ENCODE results near the gene FKBP2. TPM values are rescaled to one million over a fixed set of nuclear protein-coding genes. Genes with fewer than 3 reads are reported as not detected.
A peak's percentile ranks its signal among the peaks of the same experiment; 100 is the strongest.
"Not testable (repeated sequence)": the region's sequence is repeated elsewhere in the genome, so short reads cannot be mapped to it uniquely, and the experiment has no call there.

The FKBP2 gene
- polyA plus RNA-seq, 1 donor, result 79.3 TPM

DNA sequence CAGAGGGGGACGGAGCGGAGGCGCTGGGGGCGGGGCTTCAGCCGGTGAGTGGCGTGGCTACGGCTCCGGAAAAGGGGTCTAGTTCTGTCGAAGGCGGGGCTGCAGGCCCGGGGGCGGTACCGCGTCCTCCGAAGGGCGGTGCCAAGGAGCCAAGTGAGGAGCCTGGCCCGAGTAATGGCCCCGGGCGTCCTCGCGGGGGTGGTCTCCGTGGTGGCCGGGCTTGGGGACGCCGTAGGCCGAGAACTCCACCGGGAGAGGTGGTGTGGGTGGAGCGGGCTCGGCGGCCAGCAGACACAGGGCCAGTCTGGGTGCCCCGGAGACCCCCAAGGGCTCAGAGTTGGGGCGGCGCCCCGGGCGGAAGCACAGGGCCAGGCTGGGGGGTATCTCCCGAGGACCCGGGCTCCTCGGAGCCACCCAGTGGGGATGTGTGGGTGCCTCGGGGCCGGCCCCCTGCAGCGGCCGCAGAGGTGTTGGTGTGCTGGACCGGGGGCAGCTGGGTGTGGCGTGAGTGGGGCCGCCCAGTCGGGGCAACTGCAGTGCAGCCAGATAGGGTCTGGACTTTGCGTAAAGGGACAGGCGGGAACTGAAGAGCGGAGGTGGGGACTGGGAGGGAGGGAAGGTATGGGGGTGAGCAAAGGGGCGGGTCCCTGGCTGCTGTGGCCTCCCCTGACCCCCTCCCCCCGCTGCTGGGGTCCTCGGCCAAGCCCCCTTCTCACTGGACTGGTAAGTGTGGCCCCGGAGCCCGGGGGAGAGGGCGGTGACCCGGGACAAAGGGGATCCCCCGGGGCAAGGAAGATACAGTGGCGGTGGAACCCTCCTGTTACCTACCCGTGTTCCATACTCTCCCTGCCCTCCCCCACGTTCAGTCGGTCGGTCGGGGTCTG lies 838 bp downstream of the FKBP2 start:
- peak; percentile 82 to 100 for DNase-seq
- peaks cover 42% of the 10 kb centered on the region for H3K4me1 ChIP-seq (ENCODE audit: control insufficient read depth, insufficient read depth, low read length)
- no CpG with 5 or more reads among the region's 63 CpGs for WGBS (ENCODE audit: insufficient coverage, low lambda C conversion rate)
- peaks cover 33% of the 10 kb centered on the region for H3K36me3 ChIP-seq (ENCODE audit: control insufficient read depth, insufficient read depth, low read length)
- no peaks in the 10 kb centered on the region for H3K27me3 ChIP-seq (ENCODE audit: control insufficient read depth, insufficient read depth, low read length)
- no peaks in the 10 kb centered on the region for H3K9me3 ChIP-seq (ENCODE audit: control insufficient read depth, low read depth, low read length)
- H3K27ac ChIP-seq (ENCODE audit: low read length), result peak overlapping the region; percentile 100
- peak overlapping the region; percentile 95 for H3K4me3 ChIP-seq (ENCODE audit: low read length)

GRCh38 chr11:64243236-64243854 lies 2.5 kb downstream of the FKBP2 start:
- H3K27ac ChIP-seq (ENCODE audit: low read length), result no peak overlapping the region
- H3K27me3 ChIP-seq (ENCODE audit: control insufficient read depth, insufficient read depth, low read length), result no peaks in the 10 kb centered on the region
- no peak for DNase-seq
- H3K4me3 ChIP-seq (ENCODE audit: low read length), result no peak overlapping the region
- no peaks in the 10 kb centered on the region for H3K9me3 ChIP-seq (ENCODE audit: control insufficient read depth, low read depth, low read length)
- H3K36me3 ChIP-seq (ENCODE audit: control insufficient read depth, insufficient read depth, low read length), result peaks cover 27% of the 10 kb centered on the region
- WGBS (ENCODE audit: insufficient coverage, low lambda C conversion rate), result no CpG with 5 or more reads among the region's 8 CpGs
- peaks cover 38% of the 10 kb centered on the region for H3K4me1 ChIP-seq (ENCODE audit: control insufficient read depth, insufficient read depth, low read length)

- Histone ChIP-seq H3K9me3 (ENCODE audit: control insufficient read depth, low read depth, low read length) (no peaks in the 10 kb centered on the region), H3K4me3 (ENCODE audit: low read length) (no peak overlapping the region), H3K4me1 (ENCODE audit: control insufficient read depth, insufficient read depth, low read length) (peaks cover 44% of the 10 kb centered on the region), H3K27ac (ENCODE audit: low read length) (no peak overlapping the region), H3K27me3 (ENCODE audit: control insufficient read depth, insufficient read depth, low read length) (no peaks in the 10 kb centered on the region), H3K36me3 (ENCODE audit: control insufficient read depth, insufficient read depth, low read length) (peaks cover 20% of the 10 kb centered on the region)
- no peak for DNase-seq
- no CpG with 5 or more reads among the region's 5 CpGs for WGBS (ENCODE audit: insufficient coverage, low lambda C conversion rate)
Observed at GRCh38 chr11:64244107-64244506, 3.2 kb downstream of the FKBP2 start.

- Histone ChIP-seq H3K4me1 (ENCODE audit: control insufficient read depth, insufficient read depth, low read length) (peaks cover 47% of the 10 kb centered on the region), H3K4me3 (ENCODE audit: low read length) (peak overlapping the region; percentile 83)
- no peak for DNase-seq
Observed at GRCh38 chr11:64244966-64245365, 4.1 kb downstream of the FKBP2 start.

DNA sequence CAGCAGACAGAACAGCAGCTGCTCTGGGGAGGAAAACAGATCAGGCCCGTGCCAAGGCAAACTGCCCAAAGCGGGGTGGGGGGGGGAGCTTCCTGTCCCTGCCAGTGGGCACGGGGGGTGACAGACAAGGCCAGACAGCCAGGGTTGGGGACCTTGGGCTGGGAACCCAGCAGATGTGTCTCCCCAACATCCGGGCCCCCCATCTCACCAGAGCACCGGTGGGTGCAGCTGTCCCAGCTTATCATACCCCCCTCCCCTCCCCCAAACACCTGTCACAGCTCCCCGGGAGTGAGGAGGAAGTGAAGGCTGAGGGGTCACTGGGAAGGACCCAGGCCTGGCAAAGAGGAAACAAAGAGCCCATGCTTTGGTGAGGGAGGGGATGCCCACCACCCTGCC lies 4.5 kb downstream of the FKBP2 start:
- Histone ChIP-seq H3K9me3 (ENCODE audit: control insufficient read depth, low read depth, low read length) (no peaks in the 10 kb centered on the region), H3K36me3 (ENCODE audit: control insufficient read depth, insufficient read depth, low read length) (peaks cover 16% of the 10 kb centered on the region), H3K27me3 (ENCODE audit: control insufficient read depth, insufficient read depth, low read length) (no peaks in the 10 kb centered on the region), H3K4me3 (ENCODE audit: low read length) (peak overlapping the region; percentile 83), H3K4me1 (ENCODE audit: control insufficient read depth, insufficient read depth, low read length) (peaks cover 47% of the 10 kb centered on the region), H3K27ac (ENCODE audit: low read length) (peak overlapping the region; percentile 89)
- DNase-seq, result no peak
- WGBS (ENCODE audit: insufficient coverage, low lambda C conversion rate), result no CpG with 5 or more reads among the region's 6 CpGs

More at GRCh38 chr11:64244966-64245365, 4.1 kb downstream of the FKBP2 start:
- peaks cover 16% of the 10 kb centered on the region for H3K36me3 ChIP-seq (ENCODE audit: control insufficient read depth, insufficient read depth, low read length)
- no CpG with 5 or more reads among the region's 6 CpGs for WGBS (ENCODE audit: insufficient coverage, low lambda C conversion rate)
- H3K27ac ChIP-seq (ENCODE audit: low read length), result peak overlapping the region; percentile 89
- no peaks in the 10 kb centered on the region for H3K9me3 ChIP-seq (ENCODE audit: control insufficient read depth, low read depth, low read length)
- no peaks in the 10 kb centered on the region for H3K27me3 ChIP-seq (ENCODE audit: control insufficient read depth, insufficient read depth, low read length)

DNA sequence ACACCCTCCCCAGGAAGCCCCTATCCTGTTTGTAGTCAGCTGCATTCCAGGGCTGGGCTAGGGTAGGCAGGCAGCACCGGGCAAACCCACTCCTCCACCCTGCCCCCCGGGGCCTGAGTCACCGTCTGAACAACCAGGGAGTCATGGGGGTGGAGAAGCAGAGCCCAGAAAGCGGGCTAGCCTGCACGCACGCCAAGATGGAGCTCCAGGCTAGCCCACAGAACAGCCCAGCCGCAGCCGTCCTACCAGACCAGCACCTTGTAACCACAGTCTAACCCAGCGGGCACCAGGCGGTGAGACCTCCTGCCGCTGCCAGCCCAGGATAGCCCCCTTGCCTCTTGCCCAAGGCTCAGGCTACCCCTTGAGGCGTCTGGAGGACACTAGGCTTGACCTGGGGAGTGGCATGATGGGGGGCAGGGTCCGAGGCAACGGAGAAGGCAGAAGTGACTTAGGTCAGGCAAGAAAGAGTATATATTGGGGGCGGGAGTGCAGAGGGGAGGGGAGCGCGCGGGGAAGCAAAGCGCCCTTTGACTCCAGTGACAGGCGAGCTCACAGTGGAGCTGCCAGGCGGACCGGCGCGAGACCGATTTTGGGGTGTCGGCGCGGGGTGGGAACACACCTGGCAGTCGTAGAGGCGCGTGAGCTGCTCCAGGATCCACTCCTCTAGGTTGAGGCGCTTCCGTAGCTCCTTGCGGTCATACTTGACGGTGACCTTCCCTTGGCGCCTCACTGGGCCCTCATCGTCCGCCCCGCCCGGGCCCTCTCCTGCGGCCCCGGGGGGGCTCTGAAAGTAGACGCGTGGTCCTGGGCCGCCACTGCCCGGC lies 5.1 kb downstream of the FKBP2 start:
- Histone ChIP-seq H3K4me1 (ENCODE audit: control insufficient read depth, insufficient read depth, low read length) (peaks cover 50% of the 10 kb centered on the region), H3K9me3 (ENCODE audit: control insufficient read depth, low read depth, low read length) (no peaks in the 10 kb centered on the region), H3K27me3 (ENCODE audit: control insufficient read depth, insufficient read depth, low read length) (no peaks in the 10 kb centered on the region), H3K4me3 (ENCODE audit: low read length) (peak overlapping the region; percentile 83), H3K27ac (ENCODE audit: low read length) (peak overlapping the region; percentile 89), H3K36me3 (ENCODE audit: control insufficient read depth, insufficient read depth, low read length) (peaks cover 16% of the 10 kb centered on the region)
- peak; percentile 74 to 83 for DNase-seq
- no CpG with 5 or more reads among the region's 46 CpGs for WGBS (ENCODE audit: insufficient coverage, low lambda C conversion rate)

DNA sequence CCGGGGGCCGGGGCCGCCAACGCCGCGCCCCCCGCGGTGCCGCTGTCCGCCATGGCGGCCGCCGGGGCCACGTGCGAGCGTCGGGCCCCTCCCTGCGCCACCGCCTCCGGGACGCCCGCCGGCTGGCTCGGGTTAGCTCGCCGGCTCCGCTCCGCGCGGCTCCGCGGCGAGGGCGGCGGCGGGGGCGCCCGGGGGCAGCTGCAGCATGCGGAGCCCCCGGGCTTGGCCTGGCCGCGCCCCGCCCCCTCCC lies 5.7 kb downstream of the FKBP2 start:
- Histone ChIP-seq H3K36me3 (ENCODE audit: control insufficient read depth, insufficient read depth, low read length) (peaks cover 16% of the 10 kb centered on the region), H3K27ac (ENCODE audit: low read length) (peak overlapping the region; percentile 89), H3K4me1 (ENCODE audit: control insufficient read depth, insufficient read depth, low read length) (peaks cover 52% of the 10 kb centered on the region)
- not testable (repeated sequence) for H3K27me3 ChIP-seq (ENCODE audit: control insufficient read depth, insufficient read depth, low read length); H3K4me3 ChIP-seq (ENCODE audit: low read length); DNase-seq; H3K9me3 ChIP-seq (ENCODE audit: control insufficient read depth, low read depth, low read length)
- no CpG with 5 or more reads among the region's 43 CpGs for WGBS (ENCODE audit: insufficient coverage, low lambda C conversion rate)

GRCh38 chr11:64246871-64247728 lies 6.2 kb downstream of the FKBP2 start, which contains the start of gene PPP1R14B:
PPP1R14B (minus strand) TSS chr11:64246943; CDS start chr11:64246673, 270 bp downstream.
- peaks cover 16% of the 10 kb centered on the region for H3K36me3 ChIP-seq (ENCODE audit: control insufficient read depth, insufficient read depth, low read length)
- no CpG with 5 or more reads among the region's 74 CpGs for whole genome bisulfite sequencing (ENCODE audit: insufficient coverage, low lambda C conversion rate)
- peak; percentile 74 to 86 for DNase-seq
- no peaks in the 10 kb centered on the region for H3K9me3 ChIP-seq (ENCODE audit: control insufficient read depth, low read depth, low read length)
- peak within 1 kb of the TSS; percentile 91 for H3K27ac ChIP-seq (ENCODE audit: low read length)
- H3K4me3 ChIP-seq (ENCODE audit: low read length), result peak within 1 kb of the TSS; percentile 83
- peaks cover 52% of the 10 kb centered on the region for H3K4me1 ChIP-seq (ENCODE audit: control insufficient read depth, insufficient read depth, low read length)
- no peaks in the 10 kb centered on the region for H3K27me3 ChIP-seq (ENCODE audit: control insufficient read depth, insufficient read depth, low read length)

DNA sequence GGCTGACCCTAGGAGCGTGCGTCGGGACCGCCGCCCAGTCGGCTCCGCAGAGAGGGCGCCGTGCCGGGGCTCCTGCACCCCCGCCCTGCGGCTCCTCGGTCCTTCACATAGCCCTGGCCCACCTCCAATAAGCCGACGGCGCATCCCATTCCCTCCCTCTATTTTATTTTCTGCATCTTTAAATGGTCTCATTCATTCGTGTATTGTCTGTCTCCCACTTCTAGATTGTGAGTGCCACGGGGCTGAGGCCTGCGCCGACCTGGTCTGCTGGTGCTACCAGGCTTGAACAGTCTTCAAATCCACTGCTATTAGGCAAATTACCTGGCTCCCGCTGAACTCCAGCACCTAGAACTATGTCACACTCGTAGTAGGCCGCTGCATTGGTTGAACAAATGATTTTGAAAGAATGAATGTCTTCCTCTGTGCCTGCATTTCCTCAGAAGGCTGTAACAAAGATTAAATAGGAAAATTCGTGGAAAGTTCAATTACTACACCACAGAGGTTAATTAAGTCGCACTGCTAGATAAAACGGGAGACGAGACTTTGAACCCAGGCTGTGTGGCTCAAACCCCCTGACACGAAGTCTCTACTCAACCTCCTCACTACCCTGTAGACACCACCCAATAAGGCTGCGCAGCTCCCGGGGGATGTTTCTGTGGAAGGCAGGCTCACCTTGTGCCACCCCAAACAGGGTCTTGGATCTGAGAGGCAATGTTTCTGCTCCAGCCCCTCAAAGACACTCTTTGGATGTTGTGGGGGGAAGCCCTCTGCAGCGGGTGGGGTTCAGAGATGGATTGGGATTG lies 7.0 kb downstream of the FKBP2 start:
- Histone ChIP-seq H3K27me3 (ENCODE audit: control insufficient read depth, insufficient read depth, low read length) (no peaks in the 10 kb centered on the region), H3K36me3 (ENCODE audit: control insufficient read depth, insufficient read depth, low read length) (peaks cover 15% of the 10 kb centered on the region), H3K27ac (ENCODE audit: low read length) (peak overlapping the region; percentile 91), H3K4me1 (ENCODE audit: control insufficient read depth, insufficient read depth, low read length) (peaks cover 49% of the 10 kb centered on the region), H3K9me3 (ENCODE audit: control insufficient read depth, low read depth, low read length) (no peaks in the 10 kb centered on the region), H3K4me3 (ENCODE audit: low read length) (peak overlapping the region; percentile 80)
- 20% methylated on average over 2 of the region's 31 CpGs for WGBS (ENCODE audit: insufficient coverage, low lambda C conversion rate)
- DNase-seq, result peak in 1 of 2 donors; percentile 64
